Amniotic epithelial cell (primary cell): ENCODE data around the gene ADAMTSL5.
"Not testable (repeated sequence)": the region's sequence is repeated elsewhere in the genome, so short reads cannot be mapped to it uniquely, and the experiment has no call there.

Experiments
- DNase-seq: peaks from one replicate; pipeline ENCODE4 v3.0.0-alpha.2; 2010; ENCODE audit warnings: low read depth

Gene ADAMTSL5

DNA sequence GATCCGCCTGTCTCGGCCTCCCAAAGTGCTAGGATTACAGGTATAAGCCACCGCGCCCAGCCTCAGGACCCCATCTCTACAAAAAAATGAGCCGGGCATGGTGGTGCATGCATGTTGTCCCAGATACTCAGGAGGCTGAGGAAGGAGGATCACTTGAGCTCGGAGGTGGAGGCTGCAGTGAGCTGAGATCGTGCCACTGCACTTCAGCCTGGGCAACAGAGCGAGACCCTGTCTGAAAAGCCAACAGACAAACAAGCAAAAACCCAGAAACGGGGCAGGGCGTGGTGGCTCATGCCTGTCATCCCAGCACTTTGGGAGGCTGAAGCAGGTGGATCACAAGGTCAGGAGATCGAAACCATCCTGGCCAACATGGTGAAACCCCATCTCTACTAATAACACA is 18.0 kb upstream of the ADAMTSL5 start:
- DNase-seq, result not testable (repeated sequence)

- DNase-seq, result no peak
Measured at GRCh38 chr19:1529430-1529816, 16.6 kb upstream of the ADAMTSL5 start.

DNA sequence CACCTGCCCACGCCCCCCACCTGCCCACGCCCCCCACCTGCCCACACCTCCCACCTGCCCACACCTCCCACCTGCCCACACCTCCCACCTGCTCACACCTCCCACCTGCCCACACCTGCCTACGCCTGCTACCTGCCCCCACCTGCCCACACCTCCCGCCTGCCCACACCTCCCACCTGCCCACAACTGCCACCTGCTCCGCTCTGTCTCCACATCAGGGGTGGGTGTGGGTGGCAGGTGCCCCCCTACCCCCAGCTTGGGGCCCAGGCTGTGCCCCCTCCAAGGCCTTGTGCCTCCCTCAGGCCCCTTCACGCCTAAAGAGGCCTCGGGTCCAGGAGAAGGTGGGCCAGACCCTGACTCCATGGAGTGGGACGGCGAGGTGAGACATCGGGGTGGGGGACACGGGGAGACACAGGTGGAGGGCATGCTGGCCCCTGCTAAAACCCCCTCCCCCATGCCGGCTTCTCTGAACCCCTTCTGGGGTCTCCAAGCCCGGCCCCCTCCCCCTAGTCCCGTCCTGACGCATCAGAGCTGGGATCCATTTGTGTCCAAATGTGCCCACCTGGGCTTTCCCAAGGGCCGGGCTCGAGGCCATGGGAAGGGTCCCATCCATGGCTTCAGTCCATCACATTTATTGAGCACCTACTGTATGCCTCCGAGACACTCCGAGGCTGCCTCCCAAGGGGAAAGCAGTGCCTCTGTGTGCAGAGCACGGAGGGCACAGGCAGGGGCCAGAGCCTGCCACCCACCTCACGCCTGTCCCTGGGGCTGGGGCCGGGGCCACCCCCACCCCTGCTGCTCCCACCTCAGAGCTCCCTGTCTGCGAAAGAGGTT is 16.0 kb upstream of the ADAMTSL5 start:
- DNase-seq, result no peak

DNA sequence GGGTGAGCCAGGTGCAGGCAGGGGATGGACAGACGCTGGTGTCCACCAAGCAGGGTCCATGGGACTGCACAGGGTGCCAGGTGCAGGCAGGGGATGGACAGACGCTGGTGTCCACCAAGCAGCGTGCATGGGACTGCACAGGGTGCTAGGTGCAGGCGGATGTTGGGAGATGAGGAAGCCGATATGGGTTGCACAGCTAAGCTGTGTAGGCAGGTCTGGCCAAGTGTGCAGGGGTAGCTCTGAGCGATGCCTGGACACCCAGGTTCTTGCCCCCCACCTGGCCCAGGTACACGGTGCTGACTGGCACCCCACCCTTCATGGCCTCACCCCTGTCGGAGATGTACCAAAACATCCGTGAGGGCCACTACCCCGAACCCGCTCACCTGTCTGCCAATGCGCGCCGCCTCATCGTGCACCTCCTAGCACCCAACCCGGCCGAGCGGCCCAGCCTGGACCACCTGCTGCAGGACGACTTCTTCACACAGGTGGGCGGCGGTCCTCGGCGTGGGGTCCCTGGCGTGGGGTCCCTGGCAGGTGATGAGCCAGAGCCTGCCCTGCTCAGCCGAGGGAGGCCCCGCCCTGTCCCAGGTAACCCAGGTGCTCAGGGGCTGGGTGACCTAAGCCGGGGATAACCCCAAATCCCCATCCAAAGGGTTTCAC is 15.0 kb upstream of the ADAMTSL5 start:
- no peak for DNase-seq

DNA sequence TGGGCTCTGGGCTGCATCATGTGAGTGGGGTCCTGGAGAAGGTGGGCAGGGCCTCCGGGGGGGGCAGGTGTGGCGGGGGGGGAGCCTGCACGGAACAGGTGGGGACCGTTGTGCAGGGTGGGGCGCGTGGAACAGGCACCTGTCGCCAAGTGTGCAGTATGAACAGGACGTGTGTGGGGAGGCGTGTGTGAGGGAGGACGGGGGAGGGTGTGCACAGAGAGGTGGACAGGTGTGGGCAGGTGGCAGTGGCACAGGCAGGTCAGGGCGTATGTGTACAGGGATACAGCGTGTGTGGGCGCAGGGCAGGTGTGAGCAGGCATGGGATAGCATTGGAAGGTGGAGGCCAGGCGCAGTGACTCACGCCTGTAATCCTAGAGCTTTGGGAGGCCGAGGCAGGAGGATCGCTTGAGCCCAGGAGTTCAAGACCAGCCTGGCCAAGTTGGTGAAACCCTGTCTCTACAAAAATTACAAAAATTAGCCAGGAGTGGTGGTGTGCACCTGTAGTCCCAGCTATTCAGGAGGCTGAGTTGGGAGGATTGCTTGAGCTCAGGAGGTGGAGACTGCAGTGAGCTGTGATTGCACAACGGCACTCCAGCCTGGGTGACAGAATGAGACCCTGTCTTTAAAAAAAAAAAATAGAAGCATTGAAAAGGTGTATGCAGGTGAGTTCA is 14.3 kb upstream of the ADAMTSL5 start:
- no peak for DNase-seq

- DNase-seq, result no peak
Measured at GRCh38 chr19:1526066-1526778, 13.4 kb upstream of the ADAMTSL5 start.

DNA sequence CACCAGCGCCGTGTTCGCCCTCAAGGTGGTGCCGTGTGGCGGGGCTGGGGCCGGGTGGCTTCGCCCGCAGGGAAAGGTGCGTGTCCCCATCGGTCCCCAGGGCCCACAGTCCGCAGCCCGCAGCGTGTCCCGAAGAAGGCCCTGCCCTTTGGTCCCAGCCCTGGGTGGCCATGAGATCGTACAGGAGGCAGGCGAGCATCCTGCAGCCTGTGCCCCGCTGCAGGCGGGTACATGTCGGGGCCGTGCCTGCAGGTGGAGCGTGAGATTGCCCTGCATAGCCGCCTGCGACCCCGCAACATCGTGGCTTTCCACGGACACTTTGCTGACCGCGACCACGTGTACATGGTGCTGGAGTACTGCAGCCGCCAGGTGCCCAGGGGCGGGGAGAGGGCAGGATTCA is 12.5 kb upstream of the ADAMTSL5 start:
- no peak for DNase-seq

GRCh38 chr19:1524972-1525325 is 12.1 kb upstream of the ADAMTSL5 start:
- no peak for DNase-seq

DNA sequence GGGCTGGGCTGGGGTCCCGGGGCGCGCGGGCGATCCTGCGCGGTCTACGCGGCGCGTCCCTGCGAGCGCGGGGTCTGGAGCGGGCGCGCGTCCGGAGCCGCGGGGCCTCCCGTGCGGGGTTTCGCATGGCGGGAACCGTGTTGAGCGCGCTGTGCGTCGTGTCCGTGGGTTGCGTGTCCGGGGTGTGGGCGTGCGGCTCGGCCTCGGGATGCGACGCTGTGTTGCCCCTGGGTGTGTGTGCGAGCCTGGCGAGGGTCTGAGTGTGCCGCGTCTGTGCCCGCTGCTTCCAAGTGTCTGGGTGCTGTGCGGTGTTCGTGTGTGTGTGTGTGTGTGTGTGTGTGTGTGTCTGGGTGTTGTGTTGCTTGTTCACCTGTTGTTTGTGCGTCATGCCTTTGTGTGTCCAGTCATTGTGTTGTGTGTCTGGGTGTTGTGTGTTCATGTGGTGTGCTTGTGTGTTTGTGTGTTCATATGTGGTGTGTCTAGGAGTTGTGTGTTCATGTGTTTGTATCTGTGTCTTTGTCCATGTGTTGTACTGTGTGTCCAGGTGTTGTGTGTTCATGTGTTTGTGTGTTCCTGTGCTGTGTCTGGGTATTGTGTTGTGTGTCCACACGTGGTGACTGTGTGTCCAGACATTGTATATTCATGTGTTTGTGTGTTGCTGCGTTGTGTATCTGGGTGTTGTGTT is 11.6 kb upstream of the ADAMTSL5 start:
- DNase-seq, result no peak

- DNase-seq, result no peak
Measured at GRCh38 chr19:1523412-1524286, 10.8 kb upstream of the ADAMTSL5 start, which contains the start of gene PLK5. Gene PLK5, plus strand, starts transcription at chr19:1524077. Its CDS starts 2,920 bp downstream, at chr19:1526997.

GRCh38 chr19:1522838-1523237 is 10.0 kb upstream of the ADAMTSL5 start:
- DNase-seq, result no peak

DNA sequence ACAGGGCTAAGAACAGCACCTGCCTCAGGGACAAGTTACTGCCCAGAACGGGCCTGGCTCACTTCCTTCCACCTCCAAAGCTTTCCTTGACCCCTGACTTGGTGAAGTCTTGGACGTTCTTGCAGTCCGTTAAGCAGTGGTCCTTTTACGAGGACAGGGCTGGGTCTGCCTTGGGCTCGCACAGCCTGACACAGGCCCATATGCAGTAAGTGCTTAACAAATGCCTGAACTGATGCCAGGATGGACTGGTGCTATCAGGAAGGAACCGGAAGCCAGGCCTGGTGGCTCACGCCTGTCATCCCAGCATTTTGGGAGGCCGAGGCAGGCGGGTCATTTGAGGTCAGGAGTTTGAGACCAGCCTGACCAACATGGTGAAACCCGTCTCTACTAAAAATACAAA is 9.2 kb upstream of the ADAMTSL5 start:
- DNase-seq, result no peak

DNA sequence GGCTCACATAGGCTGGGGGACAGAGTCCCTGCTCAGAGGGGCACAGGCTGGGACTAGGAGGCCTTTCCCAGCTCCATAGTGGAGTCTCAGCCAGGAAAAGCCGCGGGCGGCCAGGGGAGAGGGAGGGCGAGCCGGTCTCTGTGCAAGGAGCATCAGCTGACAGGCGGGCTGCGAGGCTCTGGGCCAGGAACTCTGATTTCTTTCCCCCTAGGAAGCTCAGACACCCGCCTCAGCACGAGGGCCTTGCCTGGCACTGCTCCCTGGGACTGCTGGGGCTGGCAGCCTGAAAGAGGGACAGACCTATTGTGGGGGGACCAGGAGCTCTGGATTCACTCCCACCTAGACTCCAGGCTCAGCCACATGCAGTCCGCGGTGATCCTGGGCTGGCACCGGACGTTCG is 8.8 kb upstream of the ADAMTSL5 start:
- DNase-seq, result no peak

DNA sequence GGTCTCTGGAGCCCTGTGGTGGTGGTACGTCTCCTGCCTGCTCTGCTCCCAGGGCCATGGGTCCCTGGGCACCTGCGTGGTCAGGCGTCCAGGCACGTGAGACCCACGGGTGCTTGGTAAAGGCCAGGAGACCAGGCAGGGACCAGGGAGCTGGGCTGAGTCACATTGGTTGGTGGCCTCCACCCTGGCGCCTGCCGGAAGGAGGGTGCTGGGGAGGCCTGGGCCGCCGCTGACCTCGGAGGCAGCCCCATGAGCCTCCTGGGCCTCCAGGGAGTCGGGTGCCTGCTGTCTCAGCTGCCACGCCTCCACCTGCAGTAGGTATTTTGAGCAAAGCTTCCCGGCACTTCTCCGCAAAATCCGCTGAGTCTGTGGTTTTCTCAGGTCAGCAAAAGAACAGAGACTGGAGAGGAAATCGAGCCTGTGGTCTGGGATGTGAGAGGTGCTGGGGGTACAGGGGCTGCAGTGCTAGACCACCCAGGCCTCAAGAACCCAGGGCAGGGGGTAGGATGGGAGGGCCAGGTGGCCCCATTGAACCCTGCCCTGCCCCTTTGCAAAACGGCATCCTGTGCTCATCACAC is 7.5 kb upstream of the ADAMTSL5 start:
- no peak for DNase-seq

- not testable (repeated sequence) for DNase-seq
Measured at GRCh38 chr19:1519802-1520201, 7.0 kb upstream of the ADAMTSL5 start.

- no peak for DNase-seq
Measured at GRCh38 chr19:1518471-1518870, 5.7 kb upstream of the ADAMTSL5 start.

GRCh38 chr19:1516395-1516753 is 3.6 kb upstream of the ADAMTSL5 start:
- no peak for DNase-seq

DNA sequence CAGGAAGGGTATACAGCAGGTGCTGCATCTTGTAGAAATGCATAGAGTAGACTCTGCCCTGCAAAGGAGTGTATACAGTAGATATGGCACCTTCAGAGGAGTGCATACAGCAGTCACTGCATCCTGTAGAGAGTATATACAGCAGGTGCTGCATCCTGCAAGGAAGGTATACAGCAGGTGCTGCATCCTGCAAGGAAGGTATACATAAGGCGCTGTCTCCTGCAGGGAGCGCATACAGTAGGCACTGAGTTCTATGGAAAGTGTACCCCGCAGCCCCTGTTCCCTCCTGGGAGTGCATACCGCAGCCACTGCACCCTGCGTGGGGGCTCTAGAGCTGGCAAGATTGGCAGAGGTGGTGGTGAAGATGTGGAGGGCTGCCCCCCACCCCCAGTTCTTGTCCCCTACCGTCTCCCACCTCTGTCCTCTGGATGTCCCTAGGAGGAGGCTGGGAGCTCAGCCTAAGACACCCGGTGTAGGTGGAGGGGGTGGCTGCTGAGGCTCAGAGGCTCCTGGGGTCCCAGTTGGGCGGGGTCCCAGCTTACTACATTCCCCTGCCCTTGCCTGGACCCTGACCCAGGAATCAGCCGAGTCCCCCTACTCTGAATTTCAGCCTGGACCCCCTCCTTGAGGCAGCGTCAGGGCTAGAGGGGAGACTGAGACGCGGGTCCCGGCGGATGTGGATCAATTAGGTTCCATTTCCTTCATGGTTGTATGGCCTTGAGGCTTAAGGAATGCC is 2.3 kb upstream of the ADAMTSL5 start:
- DNase-seq, result no peak

- no peak for DNase-seq
Measured at GRCh38 chr19:1514295-1514661, 1.5 kb upstream of the ADAMTSL5 start.
